WTC11 (cell line): Measurements from ENCODE around the gene SHANK1. TPM values are rescaled to one million over a fixed set of nuclear protein-coding genes. Genes with fewer than 3 reads are reported as not detected.

Experiments used
- ATAC-seq: fragments of 200-7000 bp; cut with Tn5 transposase; 2 replicates; pipeline ENCODE4 v1.10.0; 2021; ENCODE audit warnings: mild to moderate bottlenecking, moderate library complexity
- CTCF ChIA-PET: fragments of 300-600 bp; sonication (Branson Sonifier 250); formaldehyde crosslinking; loops from one replicate; lab custom pipeline; 2021; ENCODE audit warnings: antibody characterized with exemption; lab: Charles Lee
- POLR2A ChIA-PET: fragments of 350-600 bp; sonication (Branson Sonifier 250); formaldehyde crosslinking; loops from one replicate; lab custom pipeline; 2021; ENCODE audit warnings: antibody characterized with exemption; lab: Charles Lee
- DNase-seq: peaks from one replicate; pipeline ENCODE4 v3.0.0; 2021; ENCODE audit warnings: low spot score
- H3K27ac Mint-ChIP-seq: 2 replicates; pipeline ENCODE4 v1.8.0; 2021; ENCODE audit warnings: mixed read lengths
- H3K27me3 Mint-ChIP-seq: 2 replicates; pipeline ENCODE4 v1.8.0; 2021; ENCODE audit warnings: low read depth, mild to moderate bottlenecking, moderate library complexity, mixed read lengths
- H3K36me3 Mint-ChIP-seq: 2 replicates; pipeline ENCODE4 v1.8.0; 2021; ENCODE audit warnings: mixed read lengths
- H3K4me1 Mint-ChIP-seq: 2 replicates; pipeline ENCODE4 v1.8.0; 2022; ENCODE audit warnings: mixed read lengths
- H3K4me3 Mint-ChIP-seq: 2 replicates; pipeline ENCODE4 v1.8.0; 2021; ENCODE audit warnings: mild to moderate bottlenecking, moderate library complexity, mixed read lengths
- H3K9me3 Mint-ChIP-seq: 2 replicates; pipeline ENCODE4 v1.8.0; 2021; ENCODE audit warnings: mixed read lengths
- ATF6 ChIP-seq: sonication (generic); formaldehyde crosslinking; IDR thresholded peaks from 2 replicates; pipeline ENCODE4 v1.8.1; 2023; ENCODE audit warnings: mild to moderate bottlenecking, missing genetic modification reagents
- CREM ChIP-seq: sonication (generic); formaldehyde crosslinking; IDR thresholded peaks from 2 replicates; pipeline ENCODE4 v1.8.1; 2022; ENCODE audit warnings: mild to moderate bottlenecking, missing genetic modification reagents, moderate library complexity
- E2F1 ChIP-seq: sonication (generic); formaldehyde crosslinking; IDR thresholded peaks from 2 replicates; pipeline ENCODE4 v1.8.0; 2022; ENCODE audit warnings: mild to moderate bottlenecking, missing genetic modification reagents
- FOXP1 ChIP-seq: sonication (generic); formaldehyde crosslinking; IDR thresholded peaks from 2 replicates; pipeline ENCODE4 v1.8.0; 2022; ENCODE audit warnings: missing genetic modification reagents, mild to moderate bottlenecking, moderate library complexity, borderline replicate concordance
- JAZF1 ChIP-seq: fragments of 250-450 bp; sonication (Bioruptor Pico); IDR thresholded peaks from 2 replicates; pipeline ENCODE4 v1.9.0; 2021; ENCODE audit warnings: moderate library complexity, mild to moderate bottlenecking, inconsistent platforms
- NFYB ChIP-seq: sonication (generic); formaldehyde crosslinking; conservative IDR thresholded peaks from 2 replicates; pipeline ENCODE4 v1.8.0; 2022; ENCODE audit warnings: low read depth, missing genetic modification reagents
- RORB ChIP-seq: fragments of 250-450 bp; sonication (Bioruptor Pico); IDR thresholded peaks from 2 replicates; pipeline ENCODE4 v1.9.0; 2021; ENCODE audit warnings: mild to moderate bottlenecking
- SP1 ChIP-seq: sonication (generic); formaldehyde crosslinking; conservative IDR thresholded peaks from 2 replicates; pipeline ENCODE4 v1.8.1; 2022; ENCODE audit warnings: missing genetic modification reagents
- TCF7 ChIP-seq: sonication (generic); formaldehyde crosslinking; IDR thresholded peaks from 2 replicates; pipeline ENCODE4 v1.8.0; 2022; ENCODE audit warnings: mild to moderate bottlenecking, low read depth, missing genetic modification reagents, moderate library complexity
- USF1 ChIP-seq: sonication (generic); formaldehyde crosslinking; IDR thresholded peaks from 2 replicates; pipeline ENCODE4 v1.8.0; 2022; ENCODE audit warnings: mild to moderate bottlenecking, missing genetic modification reagents
- USF2 ChIP-seq: sonication (generic); formaldehyde crosslinking; IDR thresholded peaks from 2 replicates; pipeline ENCODE4 v1.8.1; 2023; ENCODE audit warnings: mild to moderate bottlenecking, missing genetic modification reagents, moderate library complexity
- ZBTB21 ChIP-seq: sonication (generic); formaldehyde crosslinking; IDR thresholded peaks from 2 replicates; pipeline ENCODE4 v1.8.1; 2023; ENCODE audit warnings: mild to moderate bottlenecking, missing genetic modification reagents, borderline replicate concordance
- ZNF138 ChIP-seq: sonication (generic); formaldehyde crosslinking; conservative IDR thresholded peaks from 2 replicates; pipeline ENCODE4 v1.8.1; 2022; ENCODE audit warnings: mild to moderate bottlenecking, moderate library complexity, missing genetic modification reagents
- ZNF423 ChIP-seq: fragments of 250-450 bp; sonication (Bioruptor Pico); IDR thresholded peaks from 2 replicates; pipeline ENCODE4 v2.1.2; 2022; ENCODE audit warnings: mild to moderate bottlenecking, moderate library complexity
- total RNA-seq: library from RNA; stranded (reverse); gene quantifications from 3 replicates; pipeline ENCODE4 v1.2.3, GENCODE V29; 2021
- TF ChIP-seq, protein P1 (sequence below): sonication (generic); formaldehyde crosslinking; IDR thresholded peaks from 2 replicates; pipeline ENCODE4 v1.8.0; 2022; ENCODE audit warnings: mild to moderate bottlenecking, missing genetic modification reagents
- TF ChIP-seq, protein P2 (sequence below): sonication (generic); formaldehyde crosslinking; IDR thresholded peaks from 2 replicates; pipeline ENCODE4 v1.8.0; 2022; ENCODE audit warnings: mild to moderate bottlenecking, missing genetic modification reagents

SHANK1 gene
- total RNA-seq, 1 experiment from 2014 or later = 8.7 TPM

DNA sequence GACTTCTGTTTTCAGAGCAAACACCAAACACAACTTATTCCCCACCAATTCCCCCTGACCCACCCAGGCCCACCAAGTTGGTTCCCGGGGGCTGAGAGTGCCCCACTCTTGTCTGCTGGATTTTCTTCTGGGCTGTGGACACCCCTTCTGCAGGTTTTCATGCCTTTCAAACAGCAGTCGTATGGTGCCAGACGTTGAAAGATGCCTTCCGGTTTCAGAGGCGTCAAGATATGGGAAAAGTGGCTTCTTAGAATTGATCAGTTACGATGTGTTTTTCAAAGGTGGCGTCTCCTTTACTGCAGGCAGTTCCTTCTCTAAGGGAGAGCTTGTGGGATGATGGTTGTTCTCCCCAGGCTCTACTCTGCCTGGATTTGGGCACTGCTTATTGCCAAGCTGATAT lies 16.3 kb upstream of the SHANK1 start (continued):
- no peak for TF ChIP-seq ATF6 (CRISPR knock-in tag)
- TF ChIP-seq, all 79 proteins: peak for 0

GRCh38 chr19:50729894-50730293 lies 10.3 kb upstream of the SHANK1 start:
- Mint-ChIP-seq H3K36me3 (no peaks in the 10 kb centered on the region), H3K9me3 (no peaks in the 10 kb centered on the region), H3K4me3 (no peak overlapping the region)
- DNase-seq (no peak), ATAC-seq (no peak)
- POLR2A ChIA-PET = interaction anchor here (0.6 to 0.7 kb wide), 2 partner anchors 8 to 1586 kb away, joined by 3 to 5 read pairs; no protein-coding TSS in a partner anchor
- TF ChIP-seq ZNF138 (CRISPR knock-in tag) (no peak), TCF7 (CRISPR knock-in tag) (no peak), RORB (CRISPR knock-in tag) (no peak), JAZF1 (CRISPR knock-in tag) (no peak), ZBTB21 (no peak), CREM (CRISPR knock-in tag) (no peak), FOXP1 (CRISPR knock-in tag) (no peak)
- TF ChIP-seq, all 79 proteins: peak for 0
- H3K27ac Mint-ChIP-seq = no peak overlapping the region
- CTCF ChIA-PET = no interaction called here
- H3K27me3 Mint-ChIP-seq = peaks cover 35% of the 10 kb centered on the region
- H3K4me1 Mint-ChIP-seq = peaks cover 19% of the 10 kb centered on the region

DNA sequence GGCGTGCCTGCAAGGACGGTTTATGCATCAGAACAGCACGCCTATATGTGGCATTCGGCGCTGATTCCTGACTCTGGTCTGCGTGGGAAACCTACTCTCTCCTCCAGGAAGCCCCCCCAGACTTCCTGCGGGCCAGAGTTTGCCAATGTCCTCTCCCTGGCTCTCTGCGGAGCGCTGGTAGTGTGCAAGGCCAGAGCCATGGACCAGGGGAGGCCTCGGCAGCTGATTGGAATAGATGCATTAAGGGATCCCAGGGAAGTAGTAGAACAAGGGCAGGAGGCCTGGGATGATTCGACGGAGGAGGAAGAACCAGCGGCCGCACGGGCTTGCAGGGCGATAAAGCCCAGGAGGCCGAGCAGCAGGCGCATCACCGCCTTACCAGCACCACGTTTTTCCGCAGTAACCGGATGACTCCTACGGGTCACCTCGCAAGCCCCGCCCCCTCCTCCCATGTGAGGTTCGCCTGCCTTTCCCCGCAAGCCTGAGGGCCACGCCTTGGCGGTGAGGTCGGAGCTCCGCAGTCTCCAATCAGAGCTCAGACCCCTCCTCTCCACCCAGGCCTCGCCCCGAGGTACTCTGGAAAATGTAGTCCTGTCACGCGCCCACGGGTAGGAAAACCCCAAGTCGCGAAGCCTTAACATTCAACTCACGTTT lies 8.6 kb upstream of the SHANK1 start:
- H3K36me3 Mint-ChIP-seq = no peaks in the 10 kb centered on the region
- ATAC-seq (peak; percentile 79), DNase-seq (peak; percentile 99)
- H3K27ac Mint-ChIP-seq = peak overlapping the region; percentile 98
- peaks cover 26% of the 10 kb centered on the region for H3K4me1 Mint-ChIP-seq
- no peaks in the 10 kb centered on the region for H3K9me3 Mint-ChIP-seq
- POLR2A ChIA-PET = interaction anchor here (1.0 to 1.1 kb wide), 2 partner anchors 11 to 53 kb away, joined by 3 to 4 read pairs; no protein-coding TSS in a partner anchor
- CTCF ChIA-PET = interaction anchor here (0.6 to 1.7 kb wide), 16 partner anchors 23 to 402 kb away, joined by 3 to 12 read pairs (median 6); partner anchors contain the start of gene JOSD2
- peak; percentile 75 for TF ChIP-seq USF2 (CRISPR knock-in tag)
- no peak for TF ChIP-seq RORB (CRISPR knock-in tag)
- TF ChIP-seq, protein P1, sequence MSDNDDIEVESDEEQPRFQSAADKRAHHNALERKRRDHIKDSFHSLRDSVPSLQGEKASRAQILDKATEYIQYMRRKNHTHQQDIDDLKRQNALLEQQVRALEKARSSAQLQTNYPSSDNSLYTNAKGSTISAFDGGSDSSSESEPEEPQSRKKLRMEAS (CRISPR knock-in tag) = peak; percentile 89; the same call in 1 of the 2 replicates
- peak; percentile 50 for TF ChIP-seq NFYB (CRISPR knock-in tag)
- peak; percentile 60; the same call in 1 of the 2 replicates for TF ChIP-seq USF1 (CRISPR knock-in tag)
- peak; percentile 58 for TF ChIP-seq SP1
- TF ChIP-seq, protein P2, sequence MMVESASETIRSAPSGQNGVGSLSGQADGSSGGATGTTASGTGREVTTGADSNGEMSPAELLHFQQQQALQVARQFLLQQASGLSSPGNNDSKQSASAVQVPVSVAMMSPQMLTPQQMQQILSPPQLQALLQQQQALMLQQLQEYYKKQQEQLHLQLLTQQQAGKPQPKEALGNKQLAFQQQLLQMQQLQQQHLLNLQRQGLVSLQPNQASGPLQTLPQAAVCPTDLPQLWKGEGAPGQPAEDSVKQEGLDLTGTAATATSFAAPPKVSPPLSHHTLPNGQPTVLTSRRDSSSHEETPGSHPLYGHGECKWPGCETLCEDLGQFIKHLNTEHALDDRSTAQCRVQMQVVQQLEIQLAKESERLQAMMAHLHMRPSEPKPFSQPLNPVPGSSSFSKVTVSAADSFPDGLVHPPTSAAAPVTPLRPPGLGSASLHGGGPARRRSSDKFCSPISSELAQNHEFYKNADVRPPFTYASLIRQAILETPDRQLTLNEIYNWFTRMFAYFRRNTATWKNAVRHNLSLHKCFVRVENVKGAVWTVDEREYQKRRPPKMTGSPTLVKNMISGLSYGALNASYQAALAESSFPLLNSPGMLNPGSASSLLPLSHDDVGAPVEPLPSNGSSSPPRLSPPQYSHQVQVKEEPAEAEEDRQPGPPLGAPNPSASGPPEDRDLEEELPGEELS (CRISPR knock-in tag) = 0 out of 2 replicates have a peak, but pooled peaks have one; percentile 20
- TF ChIP-seq E2F1 (CRISPR knock-in tag) = peak; percentile 24; the same call in 1 of the 2 replicates
- TF ChIP-seq ZNF423 (CRISPR knock-in tag) = no peak
- H3K4me3 Mint-ChIP-seq = peak overlapping the region; percentile 90
- H3K27me3 Mint-ChIP-seq = peaks cover 27% of the 10 kb centered on the region
